Smooth muscle cell of the brain vasculature (primary cell): ENCODE data around the gene GZMM.

Source experiments
- DNase-seq: peaks from one replicate; pipeline ENCODE4 v3.0.0-alpha.2; 2012; ENCODE audit warnings: low read depth, low spot score

Gene GZMM

GRCh38 chr19:535017-535835 lies 8.6 kb upstream of the GZMM start:
- no peak for DNase-seq

- no peak for DNase-seq
These were observed 7.6 kb upstream of the GZMM start for GRCh38 chr19:536031-536880.

GRCh38 chr19:536881-537404 lies 6.9 kb upstream of the GZMM start:
- no peak for DNase-seq

GRCh38 chr19:538641-539428 lies 5.0 kb upstream of the GZMM start:
- DNase-seq = no peak

GRCh38 chr19:539429-540030 lies 4.3 kb upstream of the GZMM start:
- no peak for DNase-seq

- no peak for DNase-seq
These were observed 2.8 kb upstream of the GZMM start for GRCh38 chr19:540867-541637.

- no peak for DNase-seq
These were observed 2.2 kb upstream of the GZMM start for GRCh38 chr19:541699-542098.

- no peak for DNase-seq
These were observed 1.5 kb upstream of the GZMM start for GRCh38 chr19:542173-542866.

- no peak for DNase-seq
These were observed 3.3 kb downstream of the GZMM start for GRCh38 chr19:547117-547516.

- DNase-seq = no peak
These were observed 4.2 kb downstream of the GZMM start for GRCh38 chr19:547836-548720.

GRCh38 chr19:548886-549830 lies 5.3 kb downstream of the GZMM start:
- DNase-seq = no peak

GRCh38 chr19:554817-555216 lies 11.0 kb downstream of the GZMM start:
- DNase-seq = no peak

- DNase-seq = no peak
These were observed 11.6 kb downstream of the GZMM start for GRCh38 chr19:555474-555808.

- no peak for DNase-seq
These were observed 12.9 kb downstream of the GZMM start for GRCh38 chr19:556611-557382.

- DNase-seq = no peak
These were observed 15.1 kb downstream of the GZMM start for GRCh38 chr19:558770-559439.

- no peak for DNase-seq
These were observed 16.3 kb downstream of the GZMM start for GRCh38 chr19:560121-560520.

GRCh38 chr19:566403-566802 lies 22.6 kb downstream of the GZMM start:
- no peak for DNase-seq
